Heart left ventricle (tissue), 16 donors: ENCODE measurements around the gene THOC6. TPM values are rescaled to one million over a fixed set of nuclear protein-coding genes. Genes with fewer than 3 reads are reported as not detected.

Experiments
- ATAC-seq, 4 donors: fragments of 200-7000 bp; cut with Tn5 transposase; one replicate each; pipeline ENCODE4 v1.9.1; 2020 to 2022; ENCODE audit warnings: moderate library complexity in 4 of 4, mild to moderate bottlenecking in 3 of 4, moderate number of reproducible peaks in 1 of 4
- DNase-seq, 5 donors: peaks; one replicate each; pipeline ENCODE4 v3.0.0-alpha.2; 2020
- H3K27ac ChIP-seq, 12 donors: fragments of 200-600 bp; sonication (generic) in 4 of 12; one replicate each; pipeline versions ENCODE4 v1.5.0 to v1.8.0; 2016 to 2022; ENCODE audit warnings: mild to moderate bottlenecking in 2 of 12
- H3K27me3 ChIP-seq, 9 donors: fragments of 200-600 bp; sonication (generic) in 2 of 9; one replicate each; pipeline versions ENCODE4 v1.5.1 to v1.8.0; 2016 to 2022; ENCODE audit warnings: mild to moderate bottlenecking in 3 of 9
- H3K36me3 ChIP-seq, 9 donors: fragments of 200-600 bp; sonication (generic) in 2 of 9; one replicate each; pipeline versions ENCODE4 v1.5.0 to v1.8.0; 2018 to 2022; ENCODE audit warnings: mild to moderate bottlenecking in 2 of 9
- H3K4me1 ChIP-seq, 12 donors: fragments of 200-600 bp; sonication (generic) in 4 of 12; one replicate each; pipeline versions ENCODE4 v1.5.0 to v1.8.0; 2016 to 2022; ENCODE audit warnings: mild to moderate bottlenecking in 3 of 12
- H3K4me3 ChIP-seq, 12 donors: fragments of 200-600 bp; sonication (generic) in 4 of 12; one replicate each; pipeline versions ENCODE4 v1.5.0 to v1.8.0; 2017 to 2022; ENCODE audit warnings: mild to moderate bottlenecking in 9 of 12, moderate library complexity in 4 of 12
- H3K9me3 ChIP-seq, 12 donors: fragments of 200-600 bp; sonication (generic) in 4 of 12; one replicate each; pipeline versions ENCODE4 v1.5.0 to v1.8.0; 2016 to 2022; ENCODE audit warnings: mild to moderate bottlenecking in 1 of 12
- POLR2A ChIP-seq, 2 donors: fragments of 450-650 bp; IDR thresholded peaks; one replicate each; pipeline ENCODE4 v1.6.1; 2017; ENCODE audit warnings: antibody characterized with exemption in 2 of 2, mild to moderate bottlenecking in 2 of 2, moderate library complexity in 2 of 2
- WGBS, 4 donors: extraction: QIAGEN DNeasy Blood & Tissue Kit in 2 of 4; methylation state at CpG; one replicate each; pipeline versions ENCODE4 v1.1.5 to v1.1.7; 2013 to 2018; 5-methylcytosine and 5-hydroxymethylcytosine counted together
- intact Hi-C, 10 donors: fragments of 100-400 bp; cut with DNase I; formaldehyde crosslinking; loops; one replicate each; pipeline versions ENCODE4 v1.11.1 to v1.14.2; 2022
- polyA plus RNA-seq, 2 donors: library from polyadenylated mRNA; stranded (reverse); fragments of 200-250 nt; gene quantifications; one replicate each; pipeline ENCODE4 v1.2.3, GENCODE V29; 2013
- total RNA-seq, 9 donors: library from RNA; depleted of rRNA in 2 of 9; stranded (reverse); fragments of >200 nt in 2 of 9; fragmentation: NEBNext Ultra II Directional in 3 of 9; extraction: Animal tissue kit (Norgen Biotek cat#: 25700) in 3 of 9; gene quantifications; one replicate each; pipeline versions ENCODE4 v1.1.0 to v1.2.4, GENCODE V29; 2016 to 2023
- TF ChIP-seq, protein P1 (sequence below), 12 donors: fragments of 200-600 bp; sonication (generic) in 4 of 12; IDR thresholded peaks; one replicate each; pipeline versions ENCODE4 v1.5.0 to v1.8.0; 2018 to 2022; ENCODE audit warnings: antibody characterized with exemption in 12 of 12, mild to moderate bottlenecking in 5 of 12
- donor health status: ischemic (EF 13 %, LVEDD 7.1; RV severe dilation, severe dysfunction).
- donor health status: healthy with polysubstance abuse.
- donor health status: DM: no; HTN: yes; CAD: no.
- donor health status: DM: no; HTN: no; CAD: no.
- donor health status: ischemic (EF 25% LVEDD 6.9; RV normal size, moderate dysfunction).
- donor health status: ischemic (EF 25% LVEDD 5.7; RV mildly dilated, moderate dysfunction).
- donor health status: healthy.
- donor health status: DM: yes; HTN: yes; CAD: no.
- donor health status: ischemic (EF 35%, LVEDD 5.7; RV mildly dilated, moderate dysfunction).
- donor health status: nonischemic (EF 11% LVEDD 7.7; RV severe dilation, severe dysfunction).
- donor health status: DM: yes; HTN: yes; CAD: no.
- donor health status: PGD.
- donor health status: ischemic (EF 29% LVEDD 5.4; RV normal size, mild dysfunction).
- donor health status: nonischemic (EF 23%, LVEDD 6.1; RV moderate dilation, normal function).

Gene THOC6
- total and polyA plus RNA-seq, 11 donors = 6.9 to 23.0 (median 10.3) TPM

DNA sequence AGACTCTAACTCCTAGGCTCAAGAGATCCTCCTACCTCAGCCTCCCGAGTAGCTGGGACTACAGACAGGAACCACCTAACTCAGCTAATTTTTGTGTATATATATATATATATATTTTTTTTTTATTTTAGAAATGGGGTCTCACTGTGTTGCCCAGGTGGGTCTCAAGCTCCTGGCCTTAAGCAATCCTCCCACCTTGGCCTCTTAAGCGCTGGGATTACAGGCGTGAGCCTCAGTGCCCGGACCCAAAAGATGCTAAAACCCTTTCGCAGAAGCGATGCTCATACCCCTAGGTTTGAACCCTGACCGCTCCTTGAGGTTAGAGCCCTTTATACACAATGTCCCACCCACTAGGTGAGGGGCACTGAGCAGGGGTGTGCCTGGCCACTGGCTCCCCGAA, 13.3 kb upstream of the THOC6 start:
- DNase-seq (no peak), ATAC-seq (no peak)
- Histone ChIP-seq H3K27me3 (peaks cover 23 to 86% (median 57%) of the 10 kb centered on the region in 9 donors), H3K9me3 (no peaks in the 10 kb centered on the region), H3K4me3 (no peak overlapping the region), H3K27ac (no peak overlapping the region), H3K36me3 (peaks cover 0 to 2% (median 0%) of the 10 kb centered on the region in 9 donors), H3K4me1 (peaks cover 0 to 25% (median 0%) of the 10 kb centered on the region in 12 donors)
- no peak for TF ChIP-seq POLR2A (IDR thresholded peaks at IDR 0.05)
- TF ChIP-seq, protein P1, sequence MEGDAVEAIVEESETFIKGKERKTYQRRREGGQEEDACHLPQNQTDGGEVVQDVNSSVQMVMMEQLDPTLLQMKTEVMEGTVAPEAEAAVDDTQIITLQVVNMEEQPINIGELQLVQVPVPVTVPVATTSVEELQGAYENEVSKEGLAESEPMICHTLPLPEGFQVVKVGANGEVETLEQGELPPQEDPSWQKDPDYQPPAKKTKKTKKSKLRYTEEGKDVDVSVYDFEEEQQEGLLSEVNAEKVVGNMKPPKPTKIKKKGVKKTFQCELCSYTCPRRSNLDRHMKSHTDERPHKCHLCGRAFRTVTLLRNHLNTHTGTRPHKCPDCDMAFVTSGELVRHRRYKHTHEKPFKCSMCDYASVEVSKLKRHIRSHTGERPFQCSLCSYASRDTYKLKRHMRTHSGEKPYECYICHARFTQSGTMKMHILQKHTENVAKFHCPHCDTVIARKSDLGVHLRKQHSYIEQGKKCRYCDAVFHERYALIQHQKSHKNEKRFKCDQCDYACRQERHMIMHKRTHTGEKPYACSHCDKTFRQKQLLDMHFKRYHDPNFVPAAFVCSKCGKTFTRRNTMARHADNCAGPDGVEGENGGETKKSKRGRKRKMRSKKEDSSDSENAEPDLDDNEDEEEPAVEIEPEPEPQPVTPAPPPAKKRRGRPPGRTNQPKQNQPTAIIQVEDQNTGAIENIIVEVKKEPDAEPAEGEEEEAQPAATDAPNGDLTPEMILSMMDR (IDR thresholded peaks at IDR 0.05) = no peak
- intact Hi-C loops = no loop called here
- WGBS, 4 donors = 87 to 93% (median 91%) methylated on average over 8 of the region's 8 CpGs

GRCh38 chr16:3012246-3012645, 11.6 kb upstream of the THOC6 start:
- Histone ChIP-seq H3K27me3 (peaks cover 20 to 74% (median 45%) of the 10 kb centered on the region in 9 donors), H3K4me1 (peaks cover 0 to 16% (median 0%) of the 10 kb centered on the region in 12 donors), H3K4me3 (no peak overlapping the region), H3K27ac (no peak overlapping the region), H3K36me3 (no peaks in the 10 kb centered on the region), H3K9me3 (no peaks in the 10 kb centered on the region)
- no peak for ATAC-seq
- intact Hi-C loops = no loop called here
- 13 to 20% (median 15%) methylated on average over 18 to 19 of the region's 19 CpGs for WGBS, 4 donors
- DNase-seq = no peak
- TF ChIP-seq, protein P1 (IDR thresholded peaks at IDR 0.05) = no peak
- no peak for TF ChIP-seq POLR2A (IDR thresholded peaks at IDR 0.05)

GRCh38 chr16:3012828-3013420, 10.9 kb upstream of the THOC6 start, which contains the start of gene CLDN9:
Gene CLDN9 (plus strand): TSS chr16:3012923. CDS start chr16:3013363, 440 bp downstream.
- Histone ChIP-seq H3K36me3 (no peaks in the 10 kb centered on the region), H3K4me3 (no peak within 1 kb of the TSS), H3K27ac (no peak within 1 kb of the TSS), H3K9me3 (no peaks in the 10 kb centered on the region), H3K27me3 (peaks cover 23 to 75% (median 43%) of the 10 kb centered on the region in 9 donors), H3K4me1 (peaks cover 0 to 12% (median 2%) of the 10 kb centered on the region in 12 donors)
- TF ChIP-seq, protein P1 (IDR thresholded peaks at IDR 0.05) = no peak
- TF ChIP-seq POLR2A (IDR thresholded peaks at IDR 0.05) = no peak
- DNase-seq (no peak), ATAC-seq (peak in 1 of 4 donors; percentile 19)
- intact Hi-C loops = no loop called here
- WGBS, 4 donors = 36 to 46% (median 42%) methylated on average over 22 to 27 of the region's 27 CpGs

GRCh38 chr16:3013491-3013951, 10.3 kb upstream of the THOC6 start:
- peaks cover 24 to 76% (median 41%) of the 10 kb centered on the region in 9 donors for H3K27me3 ChIP-seq
- 43 to 58% (median 53%) methylated on average over 22 to 27 of the region's 27 CpGs; no CpG with 5 or more reads in 1 of the 4 donors for WGBS, 4 donors
- no peak overlapping the region for H3K4me3 ChIP-seq
- intact Hi-C loops = no loop called here
- ATAC-seq = no peak
- no peaks in the 10 kb centered on the region for H3K9me3 ChIP-seq
- H3K36me3 ChIP-seq = no peaks in the 10 kb centered on the region
- TF ChIP-seq POLR2A (IDR thresholded peaks at IDR 0.05) = no peak
- TF ChIP-seq, protein P1 (IDR thresholded peaks at IDR 0.05) = no peak
- DNase-seq = no peak
- H3K27ac ChIP-seq = no peak overlapping the region
- peaks cover 0 to 12% (median 4%) of the 10 kb centered on the region in 12 donors for H3K4me1 ChIP-seq
